ENCODE results near the gene SRPK2. TPM values are rescaled to one million over a fixed set of nuclear protein-coding genes. Genes with fewer than 3 reads are reported as not detected.

Gene SRPK2
- total RNA-seq, 1 experiment from 2014 or later, result 50.5 TPM

DNA sequence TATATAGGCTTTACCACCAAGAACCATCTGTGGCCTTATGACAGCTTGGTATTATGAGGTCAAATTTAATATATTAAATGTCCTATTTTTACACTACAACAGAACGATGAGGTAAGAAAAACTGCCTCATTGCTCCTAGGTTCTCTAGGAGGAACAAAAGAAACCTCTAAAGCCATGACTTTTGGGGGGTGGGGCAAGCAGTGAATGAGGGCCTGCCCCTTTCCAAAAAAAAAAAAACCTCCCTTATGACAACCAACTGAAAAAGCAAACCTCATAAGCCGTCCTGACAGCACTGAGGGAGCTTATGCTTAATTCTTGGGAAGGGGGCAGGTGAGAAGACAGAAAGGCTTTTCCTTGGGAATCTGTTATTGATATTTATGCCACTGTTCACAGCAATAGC lies 258.1 kb downstream of the SRPK2 start (continued):
- TF ChIP-seq TP53 (CRISPR knock-in tag; IDR thresholded peaks at IDR 0.05) (no peak), ZNF416 (CRISPR knock-in tag; IDR thresholded peaks at IDR 0.05) (no peak), ZNF532 (CRISPR knock-in tag; IDR thresholded peaks at IDR 0.05; ENCODE audit: borderline replicate concordance) (no peak), IRF1 (CRISPR knock-in tag; IDR thresholded peaks at IDR 0.05) (no peak)

- peaks cover 5% of the 10 kb centered on the region; the same call in 1 of the 2 replicates for H3K4me1 Mint-ChIP-seq
- ChIA-PET CTCF (interaction anchor here (1.2 to 1.9 kb wide), 2 partner anchors 11 to 247 kb away, joined by 3 to 8 read pairs; no protein-coding TSS in a partner anchor), POLR2A (no interaction called here)
- no peaks in the 10 kb centered on the region for H3K27me3 Mint-ChIP-seq (ENCODE audit: low read depth)
- H3K9me3 Mint-ChIP-seq, result no peaks in the 10 kb centered on the region
- no peak for DNase-seq (ENCODE audit: low spot score)
- no peak overlapping the region for H3K4me3 Mint-ChIP-seq
- no peak overlapping the region; the same call in 1 of the 2 replicates for H3K27ac Mint-ChIP-seq
- H3K36me3 Mint-ChIP-seq, result peaks cover 23% of the 10 kb centered on the region
- TF ChIP-seq MXD4 (CRISPR knock-in tag; IDR thresholded peaks at IDR 0.05; ENCODE audit: borderline replicate concordance) (no peak), NFYB (CRISPR knock-in tag; conservative IDR thresholded peaks at IDR 0.05; ENCODE audit: low read depth) (no peak), GTF2I (CRISPR knock-in tag; conservative IDR thresholded peaks at IDR 0.05) (no peak), ZBTB21 (CRISPR knock-in tag; IDR thresholded peaks at IDR 0.05; ENCODE audit: borderline replicate concordance) (no peak), ZNF512 (CRISPR knock-in tag; IDR thresholded peaks at IDR 0.05; ENCODE audit: borderline replicate concordance) (no peak)
- TF ChIP-seq, protein P1, sequence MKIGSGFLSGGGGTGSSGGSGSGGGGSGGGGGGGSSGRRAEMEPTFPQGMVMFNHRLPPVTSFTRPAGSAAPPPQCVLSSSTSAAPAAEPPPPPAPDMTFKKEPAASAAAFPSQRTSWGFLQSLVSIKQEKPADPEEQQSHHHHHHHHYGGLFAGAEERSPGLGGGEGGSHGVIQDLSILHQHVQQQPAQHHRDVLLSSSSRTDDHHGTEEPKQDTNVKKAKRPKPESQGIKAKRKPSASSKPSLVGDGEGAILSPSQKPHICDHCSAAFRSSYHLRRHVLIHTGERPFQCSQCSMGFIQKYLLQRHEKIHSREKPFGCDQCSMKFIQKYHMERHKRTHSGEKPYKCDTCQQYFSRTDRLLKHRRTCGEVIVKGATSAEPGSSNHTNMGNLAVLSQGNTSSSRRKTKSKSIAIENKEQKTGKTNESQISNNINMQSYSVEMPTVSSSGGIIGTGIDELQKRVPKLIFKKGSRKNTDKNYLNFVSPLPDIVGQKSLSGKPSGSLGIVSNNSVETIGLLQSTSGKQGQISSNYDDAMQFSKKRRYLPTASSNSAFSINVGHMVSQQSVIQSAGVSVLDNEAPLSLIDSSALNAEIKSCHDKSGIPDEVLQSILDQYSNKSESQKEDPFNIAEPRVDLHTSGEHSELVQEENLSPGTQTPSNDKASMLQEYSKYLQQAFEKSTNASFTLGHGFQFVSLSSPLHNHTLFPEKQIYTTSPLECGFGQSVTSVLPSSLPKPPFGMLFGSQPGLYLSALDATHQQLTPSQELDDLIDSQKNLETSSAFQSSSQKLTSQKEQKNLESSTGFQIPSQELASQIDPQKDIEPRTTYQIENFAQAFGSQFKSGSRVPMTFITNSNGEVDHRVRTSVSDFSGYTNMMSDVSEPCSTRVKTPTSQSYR (CRISPR knock-in tag; IDR thresholded peaks at IDR 0.05), result no peak
- TF ChIP-seq, protein P2, sequence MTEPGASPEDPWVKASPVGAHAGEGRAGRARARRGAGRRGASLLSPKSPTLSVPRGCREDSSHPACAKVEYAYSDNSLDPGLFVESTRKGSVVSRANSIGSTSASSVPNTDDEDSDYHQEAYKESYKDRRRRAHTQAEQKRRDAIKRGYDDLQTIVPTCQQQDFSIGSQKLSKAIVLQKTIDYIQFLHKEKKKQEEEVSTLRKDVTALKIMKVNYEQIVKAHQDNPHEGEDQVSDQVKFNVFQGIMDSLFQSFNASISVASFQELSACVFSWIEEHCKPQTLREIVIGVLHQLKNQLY (CRISPR knock-in tag; IDR thresholded peaks at IDR 0.05), result no peak
- TF ChIP-seq, protein P3, sequence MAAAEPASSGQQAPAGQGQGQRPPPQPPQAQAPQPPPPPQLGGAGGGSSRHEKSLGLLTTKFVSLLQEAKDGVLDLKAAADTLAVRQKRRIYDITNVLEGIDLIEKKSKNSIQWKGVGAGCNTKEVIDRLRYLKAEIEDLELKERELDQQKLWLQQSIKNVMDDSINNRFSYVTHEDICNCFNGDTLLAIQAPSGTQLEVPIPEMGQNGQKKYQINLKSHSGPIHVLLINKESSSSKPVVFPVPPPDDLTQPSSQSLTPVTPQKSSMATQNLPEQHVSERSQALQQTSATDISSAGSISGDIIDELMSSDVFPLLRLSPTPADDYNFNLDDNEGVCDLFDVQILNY (CRISPR knock-in tag; IDR thresholded peaks at IDR 0.05), result no peak
- ATAC-seq, result no peak
Measured at GRCh38 chr7:105130048-105130447, 258.7 kb downstream of the SRPK2 start.

GRCh38 chr7:105127179-105127578 lies 261.5 kb downstream of the SRPK2 start:
- H3K27ac Mint-ChIP-seq, result no peak overlapping the region
- TF ChIP-seq ZNF396 (CRISPR knock-in tag; IDR thresholded peaks at IDR 0.05; ENCODE audit: borderline replicate concordance), result no peak
- TF ChIP-seq, protein P3 (CRISPR knock-in tag; IDR thresholded peaks at IDR 0.05), result no peak
- no peak for TF ChIP-seq ZNF121 (CRISPR knock-in tag; IDR thresholded peaks at IDR 0.05)
- TF ChIP-seq TEAD1 (CRISPR knock-in tag; IDR thresholded peaks at IDR 0.05), result no peak
- no peak for TF ChIP-seq CBFB (CRISPR knock-in tag; IDR thresholded peaks at IDR 0.05; ENCODE audit: low read depth)
- no peak for TF ChIP-seq GRHL2 (CRISPR knock-in tag; IDR thresholded peaks at IDR 0.05; ENCODE audit: insufficient replicate concordance, severe bottlenecking)
- TF ChIP-seq, protein P2 (CRISPR knock-in tag; IDR thresholded peaks at IDR 0.05), result no peak
- no peak for TF ChIP-seq SP1 (CRISPR knock-in tag; conservative IDR thresholded peaks at IDR 0.05)
- no peak for TF ChIP-seq ETV6 (CRISPR knock-in tag; IDR thresholded peaks at IDR 0.05)
- TF ChIP-seq, protein P4, sequence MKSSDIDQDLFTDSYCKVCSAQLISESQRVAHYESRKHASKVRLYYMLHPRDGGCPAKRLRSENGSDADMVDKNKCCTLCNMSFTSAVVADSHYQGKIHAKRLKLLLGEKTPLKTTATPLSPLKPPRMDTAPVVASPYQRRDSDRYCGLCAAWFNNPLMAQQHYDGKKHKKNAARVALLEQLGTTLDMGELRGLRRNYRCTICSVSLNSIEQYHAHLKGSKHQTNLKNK (CRISPR knock-in tag; IDR thresholded peaks at IDR 0.05), result no peak

More at GRCh38 chr7:105127179-105127578, 261.5 kb downstream of the SRPK2 start:
- Mint-ChIP-seq H3K4me3 (no peak overlapping the region), H3K9me3 (no peaks in the 10 kb centered on the region), H3K4me1 (peaks cover 17% of the 10 kb centered on the region), H3K36me3 (peaks cover 17% of the 10 kb centered on the region), H3K27me3 (ENCODE audit: low read depth) (no peaks in the 10 kb centered on the region)
- DNase-seq (ENCODE audit: low spot score) (no peak), ATAC-seq (no peak)
- CTCF ChIA-PET, result no interaction called here
- POLR2A ChIA-PET, result no interaction called here
